Measurements from ENCODE around the gene DEPDC5.
"Not testable (repeated sequence)": the region's sequence is repeated elsewhere in the genome, so short reads cannot be mapped to it uniquely, and the experiment has no call there.

GRCh38 chr22:31740314-31740713 is 13.5 kb upstream of the DEPDC5 start:
- not testable (repeated sequence) for TF ChIP-seq CTCF, POLR2A (IDR thresholded peaks at IDR 0.05)
